GM18861 (cell line): Measurements from ENCODE around the gene CNTNAP5.

Experiments used
- ATAC-seq: cut with Tn5 transposase; IDR thresholded peaks from one replicate; pipeline ENCODE4 v1.9.1; 2021; ENCODE audit not compliant: unreplicated experiment

Gene CNTNAP5

GRCh38 chr2:124053796-124054195 lies 28.7 kb downstream of the CNTNAP5 start:
- no peak for ATAC-seq

GRCh38 chr2:124063596-124063995 lies 38.5 kb downstream of the CNTNAP5 start:
- ATAC-seq, result no peak

- ATAC-seq, result no peak
These were observed 40.5 kb downstream of the CNTNAP5 start for GRCh38 chr2:124065636-124066035.

- no peak for ATAC-seq
These were observed 41.7 kb downstream of the CNTNAP5 start for GRCh38 chr2:124066776-124067175.

- no peak for ATAC-seq
These were observed 54.0 kb downstream of the CNTNAP5 start for GRCh38 chr2:124079045-124079444.

GRCh38 chr2:124080281-124081153 lies 55.4 kb downstream of the CNTNAP5 start:
- ATAC-seq, result no peak

GRCh38 chr2:124081154-124081716 lies 56.1 kb downstream of the CNTNAP5 start:
- no peak for ATAC-seq

GRCh38 chr2:124088616-124089015 lies 63.5 kb downstream of the CNTNAP5 start:
- no peak for ATAC-seq

GRCh38 chr2:124091721-124092120 lies 66.6 kb downstream of the CNTNAP5 start:
- no peak for ATAC-seq

- ATAC-seq, result no peak
These were observed 67.6 kb downstream of the CNTNAP5 start for GRCh38 chr2:124092651-124093050.

GRCh38 chr2:124104914-124105313 lies 79.8 kb downstream of the CNTNAP5 start:
- ATAC-seq, result no peak

GRCh38 chr2:124112206-124112605 lies 87.1 kb downstream of the CNTNAP5 start:
- ATAC-seq, result no peak

GRCh38 chr2:124112966-124113365 lies 87.9 kb downstream of the CNTNAP5 start:
- no peak for ATAC-seq

GRCh38 chr2:124120246-124120645 lies 95.2 kb downstream of the CNTNAP5 start:
- no peak for ATAC-seq

GRCh38 chr2:124121106-124121505 lies 96.0 kb downstream of the CNTNAP5 start:
- no peak for ATAC-seq

GRCh38 chr2:124121760-124122275 lies 96.7 kb downstream of the CNTNAP5 start:
- no peak for ATAC-seq

- no peak for ATAC-seq
These were observed 97.3 kb downstream of the CNTNAP5 start for GRCh38 chr2:124122340-124122739.

- no peak for ATAC-seq
These were observed 106.2 kb downstream of the CNTNAP5 start for GRCh38 chr2:124131276-124131675.

GRCh38 chr2:124136110-124136509 lies 111.0 kb downstream of the CNTNAP5 start:
- no peak for ATAC-seq

- ATAC-seq, result no peak
These were observed 113.0 kb downstream of the CNTNAP5 start for GRCh38 chr2:124138076-124138475.

GRCh38 chr2:124145982-124146381 lies 120.9 kb downstream of the CNTNAP5 start:
- no peak for ATAC-seq

- ATAC-seq, result no peak
These were observed 122.5 kb downstream of the CNTNAP5 start for GRCh38 chr2:124147552-124147951.
